K562 (cell line): Measurements from ENCODE around the gene IFNA2. TPM values are rescaled to one million over a fixed set of nuclear protein-coding genes. Genes with fewer than 3 reads are reported as not detected.
"Not testable (repeated sequence)": the region's sequence is repeated elsewhere in the genome, so short reads cannot be mapped to it uniquely, and the experiment has no call there.

Experiments used
- ATAC-seq: fragments of 200-7000 bp; cut with Tn5 transposase; 3 replicates; pipeline ENCODE4 v1.9.1; 2020; ENCODE audit warnings: moderate library complexity
- BruUV-seq: library from RNA; stranded (reverse); fragments of 400-500 nt; replicated peaks from 2 replicates; lab custom pipeline; 2021; lab: Mats Ljungman, UMichigan
- CTCF ChIA-PET: fragments of 300-600 bp; formaldehyde crosslinking; extraction: SDS; loops from one replicate; lab custom pipeline; 2021; ENCODE audit warnings: low intra/inter-chr PET ratio; lab: Yijun Ruan, JAX
- POLR2A ChIA-PET: fragments of 300-600, 350-650 bp; sonication (Branson Sonifier 250); formaldehyde crosslinking; extraction: SDS; loops from one replicate; lab custom pipeline; 2021; ENCODE audit warnings: antibody characterized with exemption, inconsistent platforms; lab: Yijun Ruan, JAX
- DNase-seq, 4 experiments: peaks; one replicate each; pipeline versions ENCODE4 v3.0.0 to v3.0.0-alpha.2; 2011 to 2018; ENCODE audit warnings: low spot score in 3 of 4, mixed read lengths in 3 of 4; ENCODE audit errors: extremely low read depth in 1 of 4
- FAIRE-seq: peaks from 2 replicates; lab custom pipeline; 2011; peaks lifted over from hg19 to GRCh38; lab: Jason Lieb, UNC
- H2AFZ ChIP-seq: 2 replicates; pipeline ENCODE4 v1.6.0; 2011; ENCODE audit warnings: low read depth, low read length, control low read depth, inconsistent platforms
- H3K27ac ChIP-seq: fragments of 200-600 bp; 3 replicates; pipeline ENCODE4 v1.8.0; 2011; ENCODE audit warnings: low read depth, mild to moderate bottlenecking, control low read depth, inconsistent platforms, low read length, moderate library complexity, mixed read lengths; ENCODE audit errors: extremely low read depth
- H3K27me3 ChIP-seq, 2 experiments: fragments of 300-600 bp in 1 of 2; 2 replicates in 1 of 2; 3 replicates in 1 of 2; pipeline versions ENCODE4 v1.6.0 to v1.8.0; 2011; ENCODE audit warnings: inconsistent platforms in 2 of 2, low read length in 2 of 2, mild to moderate bottlenecking in 1 of 2, mixed read lengths in 1 of 2, moderate library complexity in 1 of 2; ENCODE audit not compliant: control insufficient read depth in 2 of 2, insufficient read depth in 2 of 2
- H3K36me3 ChIP-seq: fragments of 300-600 bp; 3 replicates; pipeline ENCODE4 v1.8.0; 2011; ENCODE audit warnings: mild to moderate bottlenecking, low read length, inconsistent platforms; ENCODE audit not compliant: control insufficient read depth, insufficient read depth
- H3K4me1 ChIP-seq, 2 experiments: fragments of 200-600 bp in 1 of 2; replicated peaks in 1 of 2; 2 replicates in 1 of 2; 3 replicates in 1 of 2; pipeline versions ENCODE4 v1.5.1 to v1.8.0; 2011; ENCODE audit warnings: inconsistent platforms in 2 of 2, low read length in 2 of 2, mild to moderate bottlenecking in 1 of 2, mixed read lengths in 1 of 2, moderate library complexity in 1 of 2; ENCODE audit not compliant: control insufficient read depth in 2 of 2, insufficient read depth in 2 of 2
- H3K4me2 ChIP-seq: 2 replicates; pipeline ENCODE4 v1.6.1; 2011; ENCODE audit warnings: low read length, control low read depth, inconsistent platforms, mixed read lengths; ENCODE audit not compliant: insufficient read depth
- H3K4me3 ChIP-seq: fragments of 200-600 bp; sonication (generic), shearing (Covaris generic); 2 replicates; pipeline ENCODE4 v1.5.1; 2016; ENCODE audit warnings: control low read depth, inconsistent platforms
- H3K79me2 ChIP-seq: fragments of 200-600 bp; 3 replicates; pipeline ENCODE4 v1.8.0; 2011; ENCODE audit warnings: low read length, inconsistent platforms; ENCODE audit not compliant: control insufficient read depth, insufficient read depth
- H3K9ac ChIP-seq, 2 experiments: 2 replicates each; pipeline versions ENCODE4 v1.6.0 to v1.6.1; 2011; ENCODE audit warnings: low read depth in 2 of 2, low read length in 2 of 2, control low read depth in 1 of 2, inconsistent platforms in 1 of 2, mild to moderate bottlenecking in 1 of 2, mixed read lengths in 1 of 2; ENCODE audit not compliant: insufficient read depth in 1 of 2
- H3K9me1 ChIP-seq: one replicate; pipeline ENCODE4 v1.6.0; 2011; ENCODE audit warnings: inconsistent platforms, mild to moderate bottlenecking, low read length, moderate library complexity; ENCODE audit not compliant: control insufficient read depth, insufficient read depth
- H3K9me3 ChIP-seq: replicated peaks from 2 replicates; pipeline ENCODE4 v1.5.1; 2011; ENCODE audit warnings: low read depth, low read length, inconsistent platforms; ENCODE audit not compliant: control insufficient read depth, insufficient read depth
- H4K20me1 ChIP-seq: replicated peaks from 2 replicates; pipeline ENCODE4 v1.6.1; 2011; ENCODE audit warnings: low read length, inconsistent platforms, mixed read lengths; ENCODE audit not compliant: control insufficient read depth, insufficient read depth
- ATF3 ChIP-seq, 2 experiments: fragments of 450-650 bp in 1 of 2; sonication (generic) in 1 of 2; formaldehyde crosslinking in 1 of 2; IDR thresholded peaks in 1 of 2; conservative IDR thresholded peaks in 1 of 2; 2 replicates each; pipeline versions ENCODE4 v1.6.1 to v1.8.1; 2016 to 2023; ENCODE audit warnings: mild to moderate bottlenecking in 2 of 2, moderate library complexity in 2 of 2, inconsistent platforms in 1 of 2, missing genetic modification reagents in 1 of 2
- BCL6 ChIP-seq: fragments of 250-450 bp; sonication (Bioruptor Pico); IDR thresholded peaks from 2 replicates; pipeline ENCODE4 v1.4.0; 2020
- CREB3L1 ChIP-seq: fragments of 450-650 bp; IDR thresholded peaks from 2 replicates; pipeline ENCODE4 v1.6.1; 2014; ENCODE audit warnings: low read depth, mild to moderate bottlenecking, moderate library complexity, borderline replicate concordance
- HSF4 ChIP-seq: fragments of 250-450 bp; sonication (Bioruptor Pico); IDR thresholded peaks from 2 replicates; pipeline ENCODE4 v2.1.2; 2022; ENCODE audit warnings: mild to moderate bottlenecking, moderate library complexity, borderline replicate concordance
- NFE2L1 ChIP-seq: fragments of 450-650 bp; IDR thresholded peaks from 2 replicates; pipeline ENCODE4 v1.6.1; 2016; ENCODE audit warnings: missing genetic modification characterization, low read depth, mild to moderate bottlenecking, missing compliant biosample characterization, moderate library complexity, borderline replicate concordance
- NUFIP1 ChIP-seq: fragments of 450-650 bp; IDR thresholded peaks from 2 replicates; pipeline ENCODE4 v1.6.1; 2018; ENCODE audit not compliant: partially characterized antibody
- TAL1 ChIP-seq: fragments of 450-650 bp; IDR thresholded peaks from 2 replicates; pipeline ENCODE4 v1.6.1; 2016; ENCODE audit warnings: mild to moderate bottlenecking
- TEAD2 ChIP-seq: fragments of 450-650 bp; IDR thresholded peaks from 2 replicates; pipeline ENCODE4 v1.6.1; 2016; ENCODE audit warnings: missing genetic modification characterization, control low read depth, missing compliant biosample characterization
- WGBS: fragments of 100-300 bp; shearing (Covaris generic); methylation state at CpG from one replicate; pipeline ENCODE4 v1.1.6; 2016; ENCODE audit warnings: low coverage, mixed read lengths; ENCODE audit not compliant: insufficient coverage; ENCODE audit errors: missing lambda C conversion rate; 5-methylcytosine and 5-hydroxymethylcytosine counted together
- in situ Hi-C: fragments of 300-500 bp; cut with MboI; formaldehyde crosslinking; loops from 4 replicates; pipeline ENCODE4 v1.15.0; 2018; ENCODE audit warnings: inconsistent platforms, mixed read lengths
- intact Hi-C: fragments of 100-400 bp; cut with micrococcal nuclease; formaldehyde crosslinking; loops from 2 replicates; pipeline ENCODE4 v1.14.2; 2022
- polyA plus RNA-seq, 8 experiments: library from polyadenylated mRNA; depleted of rRNA in 4 of 8; stranded (reverse) in 5 of 8; unstranded in 3 of 8; fragments of >200 nt; fragmentation: Nextera tagmentation in 2 of 8; fragmentation: Illumina TruSeq in 1 of 8; extraction: Ambion mirVana in 2 of 8; extraction: Trizol in 1 of 8; gene quantifications; 2 replicates each; pipeline versions ENCODE4 v1.2.1 to v1.2.3, GENCODE V29; 2011 to 2014; ENCODE audit warnings: inconsistent platforms in 1 of 8, missing spikeins in 1 of 8
- total RNA-seq, 7 experiments: library from RNA; depleted of rRNA in 6 of 7; stranded (reverse); fragments of >200 nt in 6 of 7; fragmentation: Illumina TruSeq in 2 of 7; extraction: Trizol in 2 of 7; gene quantifications; 2 replicates each; pipeline versions ENCODE4 v1.2.1 to v1.2.3, GENCODE V29; 2011 to 2021; ENCODE audit warnings: low replicate concordance in 1 of 7

Gene IFNA2
- total and polyA plus RNA-seq, 9 of the 15 experiments (the other 6 are each of a cell fraction or from before 2014, with no cell fraction given): not detected

DNA sequence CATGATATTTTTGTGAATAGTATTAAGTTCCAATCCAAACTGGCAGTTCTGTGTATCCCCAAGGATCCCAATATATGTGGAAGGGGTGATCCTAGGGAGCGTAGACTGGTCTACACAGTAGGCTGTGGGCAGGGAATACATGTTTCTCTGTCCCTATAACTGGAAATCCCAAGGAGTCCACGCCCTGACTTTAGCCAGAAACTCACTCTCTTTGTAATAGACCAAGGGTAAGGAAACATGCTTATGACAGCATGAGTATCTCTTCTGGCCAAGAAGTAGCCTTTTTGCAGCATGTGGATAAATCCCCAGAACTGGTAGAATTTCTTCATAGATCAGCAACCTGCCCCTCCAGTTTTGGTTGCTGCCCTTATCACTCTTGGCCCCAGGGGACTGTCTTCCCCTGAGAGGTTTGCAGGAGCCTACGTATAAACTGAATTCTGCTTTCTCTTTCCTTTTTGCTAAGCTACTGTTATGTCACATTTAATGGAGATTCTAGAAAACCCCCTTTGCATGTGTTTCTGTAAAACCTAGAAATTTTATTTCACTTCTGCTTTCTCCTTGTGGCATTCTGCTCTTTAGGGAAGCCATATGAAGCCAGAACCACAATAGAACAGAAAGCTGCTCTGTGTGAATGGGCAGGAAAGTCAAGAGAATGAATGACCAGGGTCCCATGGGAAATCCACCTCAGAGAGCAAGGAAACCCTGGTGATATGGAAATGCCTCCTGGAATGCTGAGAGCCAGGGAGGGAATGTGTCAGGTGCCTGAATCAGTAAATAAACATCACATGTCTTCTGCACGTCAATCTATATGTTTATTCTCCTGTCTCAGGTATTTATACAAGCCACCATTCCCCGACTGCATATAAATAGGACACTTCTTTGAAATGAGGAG, 3.5 kb downstream of the IFNA2 start (continued):
- no peak for TF ChIP-seq TEAD2 (tag)
- no peak for TF ChIP-seq HSF4 (CRISPR knock-in tag)
- TF ChIP-seq CREB3L1: no peak
- no peak for TF ChIP-seq TAL1
- TF ChIP-seq BCL6 (CRISPR knock-in tag): no peak
- no peak for TF ChIP-seq NFE2L1
- TF ChIP-seq NUFIP1: no peak
- TF ChIP-seq ATF3 (IDR thresholded peaks at IDR 0.05): no peak
- no peak for TF ChIP-seq ATF3 (CRISPR knock-in tag; conservative IDR thresholded peaks at IDR 0.05)

DNA sequence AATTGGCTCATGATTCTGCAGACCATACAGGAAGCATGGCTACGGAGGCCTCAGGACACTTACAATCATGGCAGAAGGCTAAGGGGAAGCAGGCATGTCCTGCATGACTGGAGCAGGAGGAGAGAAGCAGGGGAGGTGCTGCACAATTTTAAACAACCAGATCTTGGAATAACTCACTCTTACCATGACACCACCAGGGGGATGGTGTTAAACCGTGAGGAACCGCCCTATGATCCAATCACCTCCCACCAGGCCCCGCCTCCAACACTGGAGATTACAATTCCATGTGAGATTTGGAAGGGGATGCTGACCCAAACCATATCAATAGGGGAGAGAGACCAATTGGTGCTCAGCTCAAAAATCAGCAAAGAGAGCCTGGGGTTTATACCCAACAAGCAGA, 13.7 kb downstream of the IFNA2 start:
- H3K9ac ChIP-seq, H3K9me3 ChIP-seq, ATAC-seq, intact Hi-C loops, DNase-seq, H3K36me3 ChIP-seq, H4K20me1 ChIP-seq, H3K27me3 ChIP-seq, POLR2A ChIA-PET, H3K9me1 ChIP-seq, FAIRE-seq, H3K4me3 ChIP-seq, H2AFZ ChIP-seq, H3K4me2 ChIP-seq, H3K27ac ChIP-seq, H3K79me2 ChIP-seq, H3K4me1 ChIP-seq, in situ Hi-C loops, BruUV-seq, CTCF ChIA-PET: not testable (repeated sequence)
- no CpG with 5 or more reads among the region's 4 CpGs for WGBS
